GM23248 (cell line): ENCODE results near the gene ERCC3. TPM values are rescaled to one million over a fixed set of nuclear protein-coding genes. Genes with fewer than 3 reads are reported as not detected.

Source experiments
- DNase-seq: peaks from one replicate; pipeline ENCODE4 v3.0.0-alpha.2; 2015
- H2AFZ ChIP-seq: fragments of 200-600 bp; sonication (generic); 2 replicates; pipeline ENCODE4 v1.6.1; 2016; ENCODE audit warnings: antibody characterized with exemption
- H3F3A ChIP-seq: fragments of 200-600 bp; sonication (generic); 2 replicates; pipeline ENCODE4 v1.6.1; 2016; ENCODE audit warnings: mild to moderate bottlenecking, antibody characterized with exemption, mixed run types; ENCODE audit not compliant: insufficient read depth
- H3K27ac ChIP-seq: fragments of 200-600 bp; sonication (generic); 2 replicates; pipeline ENCODE4 v1.5.1; 2016; ENCODE audit warnings: mild to moderate bottlenecking
- H3K27me3 ChIP-seq: fragments of 200-600 bp; sonication (generic); replicated peaks from 2 replicates; pipeline ENCODE4 v1.6.1; 2016; ENCODE audit warnings: mild to moderate bottlenecking; ENCODE audit not compliant: insufficient read depth
- H3K36me3 ChIP-seq: fragments of 200-600 bp; sonication (generic); 2 replicates; pipeline ENCODE4 v1.6.1; 2016; ENCODE audit warnings: low read depth, mild to moderate bottlenecking
- H3K4me1 ChIP-seq: fragments of 200-600 bp; sonication (generic); 2 replicates; pipeline ENCODE4 v1.6.1; 2016; ENCODE audit warnings: mild to moderate bottlenecking; ENCODE audit not compliant: insufficient read depth
- H3K4me2 ChIP-seq: fragments of 200-600 bp; sonication (generic); one replicate; pipeline ENCODE4 v1.6.1; 2016; ENCODE audit warnings: mild to moderate bottlenecking; ENCODE audit not compliant: unreplicated experiment
- H3K4me3 ChIP-seq: fragments of 200-600 bp; sonication (generic); 2 replicates; pipeline ENCODE4 v1.5.1; 2016; ENCODE audit warnings: mild to moderate bottlenecking
- H3K79me2 ChIP-seq: fragments of 200-600 bp; sonication (generic); 2 replicates; pipeline ENCODE4 v1.6.1; 2016; ENCODE audit warnings: mild to moderate bottlenecking; ENCODE audit not compliant: insufficient read depth
- H3K9ac ChIP-seq: fragments of 200-600 bp; sonication (generic); 2 replicates; pipeline ENCODE4 v1.6.1; 2016; ENCODE audit warnings: mild to moderate bottlenecking
- H3K9me2 ChIP-seq: fragments of 200-600 bp; sonication (generic); 2 replicates; pipeline ENCODE4 v1.6.1; 2016; ENCODE audit warnings: mixed run types, mild to moderate bottlenecking, moderate library complexity; ENCODE audit not compliant: insufficient read depth
- H3K9me3 ChIP-seq: fragments of 200-600 bp; sonication (generic); one replicate; pipeline ENCODE4 v1.6.1; 2017; ENCODE audit warnings: low read depth
- H4K20me1 ChIP-seq: fragments of 200-600 bp; sonication (generic); 2 replicates; pipeline ENCODE4 v1.6.0; 2016; ENCODE audit not compliant: insufficient read depth
- EZH2 ChIP-seq: fragments of 200-600 bp; sonication (generic); IDR thresholded peaks from 2 replicates; pipeline ENCODE4 v1.6.1; 2018; ENCODE audit warnings: antibody characterized with exemption, mild to moderate bottlenecking; ENCODE audit not compliant: insufficient read depth, poor library complexity, severe bottlenecking
- EZH2phosphoT487 ChIP-seq: fragments of 200-600 bp; sonication (generic); IDR thresholded peaks from 2 replicates; pipeline ENCODE4 v1.6.1; 2018; ENCODE audit warnings: antibody characterized with exemption, moderate library complexity, mild to moderate bottlenecking, low read depth; ENCODE audit not compliant: insufficient read depth
- WGBS, 2 experiments: methylation state at CpG; one replicate each; pipeline ENCODE4 v1.1.6; 2015 to 2017; ENCODE audit warnings: low lambda C conversion rate in 2 of 2, low coverage in 1 of 2; ENCODE audit errors: missing lambda C conversion rate in 2 of 2; 5-methylcytosine and 5-hydroxymethylcytosine counted together
- in situ Hi-C: fragments of 300-500 bp; cut with MboI; formaldehyde crosslinking; loops from 2 replicates; pipeline ENCODE4 v1.15.0; 2020
- polyA plus RNA-seq: library from polyadenylated mRNA; unstranded; fragments of >200 nt; fragmentation: Nextera tagmentation; extraction: Ambion mirVana; gene quantifications from 2 replicates; pipeline ENCODE4 v1.2.1, GENCODE V29; 2016
- total RNA-seq: library from RNA; depleted of rRNA; stranded (reverse); fragments of >200 nt; shearing (Covaris generic); gene quantifications from 2 replicates; pipeline ENCODE4 v1.2.3, GENCODE V29; 2014

ERCC3 gene
- total and polyA plus RNA-seq, 2 experiments from 2014 or later = 41.8 to 42.9 TPM

DNA sequence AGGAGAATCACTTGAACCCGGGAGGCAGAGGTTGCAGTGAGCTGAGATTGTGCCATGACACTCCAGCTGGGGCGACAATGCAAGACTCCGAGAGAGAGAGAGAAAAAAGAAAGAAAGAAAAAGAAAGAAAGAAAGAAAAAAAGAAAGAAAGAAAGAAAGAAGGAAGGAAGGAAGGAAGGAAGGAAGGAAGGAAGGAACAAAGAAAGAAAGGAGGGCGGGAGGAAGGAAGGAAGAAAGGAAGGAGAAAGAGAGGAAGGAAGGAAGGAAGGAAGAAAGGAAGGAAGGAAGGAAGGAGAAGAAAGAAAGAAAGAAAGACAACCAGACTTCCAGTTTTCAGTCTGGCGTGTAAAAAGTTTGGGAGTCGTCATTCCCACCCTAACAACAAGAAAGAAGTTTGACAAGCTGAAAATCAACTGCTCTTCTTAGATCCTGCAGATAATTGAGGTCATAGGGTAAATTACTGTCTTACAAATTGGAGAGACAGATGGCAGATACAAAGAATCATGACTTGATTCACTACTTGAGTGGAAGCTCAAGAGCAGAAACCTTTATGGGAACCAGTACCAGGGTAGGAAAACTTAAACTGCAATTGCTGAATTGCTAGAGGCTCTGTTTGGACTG, 58.8 kb downstream of the ERCC3 start:
- Histone ChIP-seq H3K36me3 (no peaks in the 10 kb centered on the region), H2AFZ (no peak overlapping the region), H3K79me2 (no peaks in the 10 kb centered on the region), H3K4me1 (no peaks in the 10 kb centered on the region), H3F3A (no peaks in the 10 kb centered on the region), H3K4me2 (no peak overlapping the region), H3K27ac (no peak overlapping the region), H3K9ac (no peak overlapping the region), H3K9me3 (no peaks in the 10 kb centered on the region), H4K20me1 (no peaks in the 10 kb centered on the region), H3K4me3 (no peak overlapping the region), H3K9me2 (no peaks in the 10 kb centered on the region), H3K27me3 (no peaks in the 10 kb centered on the region)
- 76 to 84% methylated on average over 5 to 6 of the region's 6 CpGs for WGBS, 2 experiments
- in situ Hi-C loops = no loop called here
- TF ChIP-seq EZH2 = no peak
- TF ChIP-seq EZH2phosphoT487 = no peak
- DNase-seq = no peak

DNA sequence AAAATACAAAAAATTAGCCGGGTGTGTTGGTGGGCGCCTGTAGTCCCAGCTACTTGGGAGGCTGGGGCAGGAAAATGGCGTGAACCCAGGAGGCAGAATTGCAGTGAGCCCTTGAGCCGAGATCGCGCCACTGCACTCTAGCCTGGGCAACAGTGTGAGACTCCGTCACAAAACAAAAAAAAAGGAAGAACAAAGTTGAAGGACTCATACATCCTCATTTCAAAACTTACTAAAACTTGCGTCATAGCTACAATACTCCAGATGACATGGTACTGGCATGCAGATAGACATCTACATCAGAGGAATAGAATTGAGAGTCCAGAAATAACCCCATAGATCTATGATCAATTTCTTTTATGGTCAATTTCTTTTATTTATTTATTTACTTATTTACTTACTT, 60.2 kb downstream of the ERCC3 start:
- Histone ChIP-seq H3K36me3 (no peaks in the 10 kb centered on the region), H3K27ac (no peak overlapping the region), H3K9me2 (no peaks in the 10 kb centered on the region), H3K79me2 (no peaks in the 10 kb centered on the region), H4K20me1 (no peaks in the 10 kb centered on the region), H3F3A (no peaks in the 10 kb centered on the region), H3K4me2 (no peak overlapping the region), H3K27me3 (no peaks in the 10 kb centered on the region), H2AFZ (no peak overlapping the region), H3K9ac (no peak overlapping the region), H3K9me3 (no peaks in the 10 kb centered on the region), H3K4me3 (no peak overlapping the region), H3K4me1 (no peaks in the 10 kb centered on the region)
- in situ Hi-C loops = no loop called here
- no peak for DNase-seq
- 96 to 97% methylated on average over 8 of the region's 8 CpGs for WGBS, 2 experiments
- TF ChIP-seq EZH2phosphoT487 = no peak
- no peak for TF ChIP-seq EZH2

- Histone ChIP-seq H3K27me3 (no peaks in the 10 kb centered on the region), H3K4me2 (no peak overlapping the region), H3K9ac (no peak overlapping the region), H3K79me2 (no peaks in the 10 kb centered on the region), H3K27ac (no peak overlapping the region), H3K4me1 (peaks cover 3% of the 10 kb centered on the region), H3K9me2 (no peaks in the 10 kb centered on the region), H3K9me3 (no peaks in the 10 kb centered on the region), H3K36me3 (no peaks in the 10 kb centered on the region), H4K20me1 (no peaks in the 10 kb centered on the region), H2AFZ (no peak overlapping the region), H3F3A (peaks cover 9% of the 10 kb centered on the region), H3K4me3 (no peak overlapping the region)
- in situ Hi-C loops = no loop called here
- 74 to 76% methylated on average over 6 of the region's 6 CpGs for WGBS, 2 experiments
- peak; percentile 14 for DNase-seq
- TF ChIP-seq EZH2phosphoT487 (no peak), EZH2 (no peak)
Observed at GRCh38 chr2:127231130-127231865, 62.6 kb downstream of the ERCC3 start.

DNA sequence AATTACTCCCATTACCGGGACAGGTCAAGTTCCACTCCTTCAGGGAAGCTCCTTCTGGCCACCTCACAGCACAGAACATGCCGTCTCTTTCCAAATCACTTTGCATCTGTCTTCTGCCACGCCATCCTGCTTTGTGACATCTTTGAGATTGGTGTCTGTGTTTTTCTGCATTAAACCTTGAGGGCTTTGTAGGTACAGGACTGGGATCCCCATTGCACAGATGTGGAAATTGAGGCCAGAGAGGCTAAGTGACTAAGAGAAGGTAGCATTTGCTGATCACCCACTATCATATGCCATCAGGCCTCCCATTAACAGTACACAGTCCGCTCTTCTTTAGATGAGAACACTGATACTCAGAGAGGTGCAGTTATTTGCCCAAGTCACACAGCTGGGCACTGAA, 64.4 kb downstream of the ERCC3 start:
- no peaks in the 10 kb centered on the region for H3K9me2 ChIP-seq
- WGBS, 2 experiments = 79 to 83% methylated on average over 4 of the region's 4 CpGs
- in situ Hi-C loops = no loop called here

More for the DNA sequence above, 64.4 kb downstream of the ERCC3 start:
- no peak for TF ChIP-seq EZH2
- no peak for TF ChIP-seq EZH2phosphoT487
- Histone ChIP-seq H3K9me3 (no peaks in the 10 kb centered on the region), H3K9ac (no peak overlapping the region), H2AFZ (no peak overlapping the region), H3K36me3 (no peaks in the 10 kb centered on the region), H3K4me3 (no peak overlapping the region), H3K79me2 (no peaks in the 10 kb centered on the region), H3F3A (peaks cover 20% of the 10 kb centered on the region), H3K27ac (no peak overlapping the region), H3K27me3 (no peaks in the 10 kb centered on the region), H3K4me1 (peaks cover 11% of the 10 kb centered on the region), H4K20me1 (no peaks in the 10 kb centered on the region), H3K4me2 (no peak overlapping the region)
- no peak for DNase-seq
